GM21786 (cell line): ENCODE measurements around the gene JPH2.

ENCODE experiments used
- ATAC-seq: cut with Tn5 transposase; IDR thresholded peaks from one replicate; pipeline ENCODE4 v1.9.1; 2021; ENCODE audit not compliant: unreplicated experiment

Gene JPH2

GRCh38 chr20:44065401-44066340, 121.3 kb downstream of the JPH2 start:
- ATAC-seq, result no peak

GRCh38 chr20:44064501-44065400, 122.2 kb downstream of the JPH2 start:
- ATAC-seq, result no peak
